ENCODE results near the gene PTTG1.

- TF ChIP-seq GATA3 (IDR thresholded peaks at IDR 0.05; ENCODE audit: low read depth, low read length): no peak
- no peak for TF ChIP-seq GATA2 (IDR thresholded peaks at IDR 0.05; ENCODE audit: low read depth, low read length)
Measured at GRCh38 chr5:160437271-160437670, 15.6 kb downstream of the PTTG1 start.
